Parathyroid adenoma (tissue), 2 donors: ENCODE results near the gene HERC4.

ENCODE experiments used
- H2AFZ ChIP-seq: fragments of 300-600 bp; sonication (generic); one replicate; pipeline ENCODE4 v1.7.0; 2017; ENCODE audit warnings: antibody characterized with exemption, mild to moderate bottlenecking
- H3K27ac ChIP-seq: fragments of 300-600 bp; sonication (generic); one replicate; pipeline ENCODE4 v1.7.0; 2017
- H3K27me3 ChIP-seq: fragments of 300-600 bp; sonication (generic); one replicate; pipeline ENCODE4 v1.7.0; 2017; ENCODE audit warnings: low read length; ENCODE audit not compliant: control insufficient read depth, insufficient read depth
- H3K36me3 ChIP-seq: fragments of 300-600 bp; sonication (generic); one replicate; pipeline ENCODE4 v1.7.0; 2017; ENCODE audit warnings: low read length; ENCODE audit not compliant: control insufficient read depth, insufficient read depth
- H3K4me1 ChIP-seq: fragments of 300-600 bp; sonication (generic); one replicate; pipeline ENCODE4 v1.7.0; 2017; ENCODE audit warnings: control low read depth
- H3K4me2 ChIP-seq: fragments of 300-600 bp; sonication (generic); one replicate; pipeline ENCODE4 v1.7.0; 2017; ENCODE audit warnings: low read length
- H3K4me3 ChIP-seq: fragments of 300-600 bp; sonication (generic); one replicate; pipeline ENCODE4 v1.7.0; 2017; ENCODE audit warnings: low read depth, low read length
- H3K79me2 ChIP-seq: fragments of 300-600 bp; sonication (generic); one replicate; pipeline ENCODE4 v1.7.0; 2017; ENCODE audit warnings: control low read depth
- H3K9ac ChIP-seq: fragments of 300-600 bp; sonication (generic); one replicate; pipeline ENCODE4 v1.7.0; 2017; ENCODE audit warnings: mild to moderate bottlenecking
- H3K9me3 ChIP-seq: fragments of 300-600 bp; sonication (generic); one replicate; pipeline ENCODE4 v1.7.0; 2017; ENCODE audit warnings: low read length; ENCODE audit not compliant: control insufficient read depth
- TF ChIP-seq, protein P1 (sequence below): fragments of 300-600 bp; sonication (generic); IDR thresholded peaks from one replicate; pipeline ENCODE4 v1.7.0; 2017; ENCODE audit warnings: antibody characterized with exemption, mild to moderate bottlenecking
- donor health status: primary hyperparathyroidism.

HERC4 gene

DNA sequence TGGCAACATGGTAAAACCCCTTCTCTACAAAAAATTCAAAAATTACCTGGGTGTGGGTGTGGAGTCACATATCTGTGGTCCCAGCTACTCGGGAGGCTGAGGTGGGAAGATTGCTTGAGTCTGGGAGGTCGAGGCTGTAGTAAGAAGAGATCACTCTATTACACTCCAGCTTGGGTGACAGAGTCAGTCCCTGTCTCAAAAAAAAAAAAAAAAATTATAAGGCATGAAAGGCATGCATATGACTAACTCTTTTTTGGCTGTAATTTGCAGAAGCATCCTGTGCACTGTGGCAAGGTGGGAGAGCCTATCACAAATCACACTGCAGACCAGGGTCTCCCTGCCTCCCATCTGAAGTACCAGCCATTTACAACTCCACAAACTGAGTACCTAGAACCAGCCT lies 20.1 kb upstream of the HERC4 start:
- no peak overlapping the region for H3K9ac ChIP-seq
- no peak overlapping the region for H2AFZ ChIP-seq
- no peaks in the 10 kb centered on the region for H3K4me1 ChIP-seq
- no peak overlapping the region for H3K4me2 ChIP-seq
- H3K79me2 ChIP-seq = no peaks in the 10 kb centered on the region
- H3K9me3 ChIP-seq = no peaks in the 10 kb centered on the region
- no peak overlapping the region for H3K4me3 ChIP-seq
- no peak overlapping the region for H3K27ac ChIP-seq
- TF ChIP-seq, protein P1, sequence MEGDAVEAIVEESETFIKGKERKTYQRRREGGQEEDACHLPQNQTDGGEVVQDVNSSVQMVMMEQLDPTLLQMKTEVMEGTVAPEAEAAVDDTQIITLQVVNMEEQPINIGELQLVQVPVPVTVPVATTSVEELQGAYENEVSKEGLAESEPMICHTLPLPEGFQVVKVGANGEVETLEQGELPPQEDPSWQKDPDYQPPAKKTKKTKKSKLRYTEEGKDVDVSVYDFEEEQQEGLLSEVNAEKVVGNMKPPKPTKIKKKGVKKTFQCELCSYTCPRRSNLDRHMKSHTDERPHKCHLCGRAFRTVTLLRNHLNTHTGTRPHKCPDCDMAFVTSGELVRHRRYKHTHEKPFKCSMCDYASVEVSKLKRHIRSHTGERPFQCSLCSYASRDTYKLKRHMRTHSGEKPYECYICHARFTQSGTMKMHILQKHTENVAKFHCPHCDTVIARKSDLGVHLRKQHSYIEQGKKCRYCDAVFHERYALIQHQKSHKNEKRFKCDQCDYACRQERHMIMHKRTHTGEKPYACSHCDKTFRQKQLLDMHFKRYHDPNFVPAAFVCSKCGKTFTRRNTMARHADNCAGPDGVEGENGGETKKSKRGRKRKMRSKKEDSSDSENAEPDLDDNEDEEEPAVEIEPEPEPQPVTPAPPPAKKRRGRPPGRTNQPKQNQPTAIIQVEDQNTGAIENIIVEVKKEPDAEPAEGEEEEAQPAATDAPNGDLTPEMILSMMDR = no peak
- H3K36me3 ChIP-seq = no peaks in the 10 kb centered on the region
- no peaks in the 10 kb centered on the region for H3K27me3 ChIP-seq

DNA sequence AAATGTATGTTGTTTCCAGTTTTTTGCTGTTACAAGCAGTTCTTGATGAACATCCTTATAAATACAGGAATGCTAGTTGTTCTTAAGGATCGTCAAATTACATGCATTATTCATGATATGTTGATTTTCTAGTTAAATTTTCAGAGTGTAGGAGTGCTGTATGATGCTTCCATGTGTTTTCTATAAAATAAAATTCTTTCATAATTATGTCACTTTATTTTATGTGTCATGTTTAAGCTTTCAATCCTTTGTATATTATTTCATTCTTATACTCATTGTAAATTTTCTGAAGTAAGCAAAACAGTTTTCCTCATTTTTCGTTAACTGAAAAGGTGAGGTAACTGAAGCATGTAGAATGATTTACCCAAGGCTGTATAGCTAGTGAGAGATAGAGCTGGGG lies 17.4 kb upstream of the HERC4 start:
- TF ChIP-seq, protein P1 = no peak
- no peaks in the 10 kb centered on the region for H3K9me3 ChIP-seq
- H3K4me3 ChIP-seq = no peak overlapping the region
- no peaks in the 10 kb centered on the region for H3K36me3 ChIP-seq
- H3K4me1 ChIP-seq = no peaks in the 10 kb centered on the region
- H3K27me3 ChIP-seq = no peaks in the 10 kb centered on the region
- no peak overlapping the region for H3K9ac ChIP-seq
- H3K27ac ChIP-seq = no peak overlapping the region
- H3K4me2 ChIP-seq = no peak overlapping the region
- H2AFZ ChIP-seq = no peak overlapping the region
- no peaks in the 10 kb centered on the region for H3K79me2 ChIP-seq

DNA sequence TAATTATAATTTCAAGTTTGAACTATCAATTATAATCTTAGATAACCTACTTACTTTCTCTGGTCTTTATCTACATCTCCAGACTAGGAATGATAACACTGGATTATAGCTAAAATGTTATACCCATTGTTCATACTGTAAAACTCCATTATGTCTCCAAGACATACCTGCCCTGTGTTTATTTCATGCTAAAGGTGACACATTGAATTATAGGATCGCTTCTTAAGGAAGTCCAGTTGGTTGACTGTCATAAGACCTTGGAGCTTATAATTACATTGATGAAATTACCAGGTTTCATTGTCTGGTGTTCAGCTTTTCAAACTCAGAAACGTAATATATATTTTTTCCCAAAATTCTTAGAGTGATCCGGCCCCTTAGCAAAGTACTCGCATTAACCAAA lies 15.5 kb upstream of the HERC4 start:
- H3K4me1 ChIP-seq = no peaks in the 10 kb centered on the region
- H3K27ac ChIP-seq = no peak overlapping the region
- H3K36me3 ChIP-seq = no peaks in the 10 kb centered on the region
- H3K9ac ChIP-seq = no peak overlapping the region
- no peaks in the 10 kb centered on the region for H3K27me3 ChIP-seq
- no peak overlapping the region for H2AFZ ChIP-seq
- H3K79me2 ChIP-seq = no peaks in the 10 kb centered on the region
- no peak overlapping the region for H3K4me2 ChIP-seq
- no peaks in the 10 kb centered on the region for H3K9me3 ChIP-seq
- TF ChIP-seq, protein P1 = no peak
- no peak overlapping the region for H3K4me3 ChIP-seq

DNA sequence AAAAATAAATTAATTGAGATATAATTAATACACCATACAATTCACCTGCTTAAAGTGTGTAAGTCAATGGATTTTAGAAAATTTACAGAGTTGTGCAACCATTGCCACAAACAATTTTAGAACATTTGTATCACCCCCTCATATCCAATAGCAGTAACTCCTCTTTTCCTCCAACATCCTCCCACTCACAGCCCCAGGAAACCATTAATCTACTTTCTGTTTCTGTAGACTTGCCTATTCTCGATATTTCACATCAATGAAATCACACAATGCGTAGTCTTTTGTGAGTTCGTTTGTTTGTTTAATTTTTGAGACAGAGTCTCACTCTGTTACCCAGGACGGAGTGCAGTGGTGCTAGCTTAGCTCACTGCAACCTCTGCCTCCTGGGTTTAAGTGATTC lies 13.7 kb upstream of the HERC4 start:
- Histone ChIP-seq H3K9ac (no peak overlapping the region), H3K4me3 (no peak overlapping the region), H3K9me3 (no peaks in the 10 kb centered on the region), H2AFZ (no peak overlapping the region), H3K79me2 (no peaks in the 10 kb centered on the region), H3K27ac (no peak overlapping the region), H3K4me2 (no peak overlapping the region), H3K36me3 (no peaks in the 10 kb centered on the region), H3K4me1 (no peaks in the 10 kb centered on the region), H3K27me3 (no peaks in the 10 kb centered on the region)
- TF ChIP-seq, protein P1 = no peak

DNA sequence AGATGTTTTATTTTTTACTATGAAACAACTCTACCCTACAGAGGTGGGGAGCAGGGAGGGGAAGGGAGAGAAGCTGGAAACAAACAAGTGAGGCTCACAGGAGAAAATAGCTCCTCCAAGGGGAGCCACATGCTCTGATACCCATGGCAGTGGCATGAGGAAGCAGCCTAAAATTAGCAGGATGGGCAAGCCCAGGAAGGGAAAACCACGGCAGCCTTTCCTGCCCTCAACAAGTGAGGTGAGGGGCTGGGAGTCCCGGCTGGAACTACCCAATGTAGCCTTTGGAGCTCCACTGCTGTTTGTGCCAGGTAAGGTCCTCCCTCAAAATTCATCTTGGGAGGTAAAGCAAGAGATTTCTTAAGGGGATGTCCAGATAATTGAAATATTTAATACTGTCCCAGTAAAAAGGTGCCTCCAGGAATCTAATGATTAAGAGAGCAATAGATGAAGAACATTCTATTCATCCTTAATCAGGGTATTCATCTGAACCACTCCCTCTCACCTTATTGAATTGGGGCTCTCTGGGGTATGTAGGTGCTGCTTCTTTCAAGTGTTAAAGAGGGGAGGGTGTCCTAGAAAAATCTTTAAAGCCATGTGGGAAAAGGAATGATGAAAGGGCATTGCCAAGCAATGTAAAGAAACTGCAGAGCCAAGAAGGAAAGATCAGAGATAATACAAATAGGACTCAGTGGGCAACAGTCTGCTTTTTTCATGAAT lies 12.8 kb upstream of the HERC4 start:
- Histone ChIP-seq H3K36me3 (no peaks in the 10 kb centered on the region), H3K4me1 (no peaks in the 10 kb centered on the region), H3K9me3 (no peaks in the 10 kb centered on the region), H3K27me3 (no peaks in the 10 kb centered on the region), H2AFZ (no peak overlapping the region), H3K9ac (no peak overlapping the region), H3K79me2 (no peaks in the 10 kb centered on the region), H3K27ac (no peak overlapping the region), H3K4me2 (no peak overlapping the region), H3K4me3 (no peak overlapping the region)
- TF ChIP-seq, protein P1 = no peak
